H9 (cell line): ENCODE data around the gene MIER2. TPM values are rescaled to one million over a fixed set of nuclear protein-coding genes. Genes with fewer than 3 reads are reported as not detected.

Experiments used
- DNase-seq: peaks from one replicate; pipeline ENCODE4 v3.0.0-alpha.2; 2017
- H2AFZ ChIP-seq: one replicate; pipeline ENCODE4 v1.6.1; 2013; ENCODE audit warnings: mild to moderate bottlenecking, low read length, control low read depth, moderate library complexity
- H2AK5ac ChIP-seq: 2 replicates; pipeline ENCODE4 v1.6.1; 2013; ENCODE audit warnings: low read length, control low read depth, mixed read lengths; ENCODE audit not compliant: insufficient read length
- H2BK120ac ChIP-seq: one replicate; pipeline ENCODE4 v1.6.1; 2013; ENCODE audit warnings: low read depth, mild to moderate bottlenecking, low read length, control low read depth, inconsistent platforms; ENCODE audit not compliant: poor library complexity, severe bottlenecking
- H2BK12ac ChIP-seq: 2 replicates; pipeline ENCODE4 v1.6.1; 2013; ENCODE audit warnings: low read length, control low read depth, mixed read lengths, low read depth; ENCODE audit not compliant: insufficient read length
- H2BK15ac ChIP-seq: 2 replicates; pipeline ENCODE4 v1.6.1; 2013; ENCODE audit warnings: low read depth, low read length, control low read depth
- H2BK20ac ChIP-seq: one replicate; pipeline ENCODE4 v1.6.1; 2013; ENCODE audit warnings: low read depth, mild to moderate bottlenecking, low read length, control low read depth, inconsistent platforms; ENCODE audit not compliant: poor library complexity, severe bottlenecking
- H2BK5ac ChIP-seq: 2 replicates; pipeline ENCODE4 v1.6.1; 2013; ENCODE audit warnings: low read length, control low read depth, mixed read lengths; ENCODE audit not compliant: insufficient read length
- H3K14ac ChIP-seq: 2 replicates; pipeline ENCODE4 v1.6.1; 2013; ENCODE audit warnings: low read length, control low read depth; ENCODE audit not compliant: insufficient read depth
- H3K18ac ChIP-seq: 2 replicates; pipeline ENCODE4 v1.6.1; 2013; ENCODE audit warnings: low read depth, mild to moderate bottlenecking, mixed read lengths, low read length, control low read depth; ENCODE audit not compliant: insufficient read length
- H3K23ac ChIP-seq: 2 replicates; pipeline ENCODE4 v1.6.1; 2013; ENCODE audit warnings: low read length, control low read depth, mixed read lengths, low read depth; ENCODE audit not compliant: insufficient read length
- H3K23me2 ChIP-seq: 2 replicates; pipeline ENCODE4 v1.6.1; 2013; ENCODE audit warnings: low read depth, mild to moderate bottlenecking, mixed read lengths, low read length, control low read depth; ENCODE audit not compliant: insufficient read length, poor library complexity, severe bottlenecking
- H3K27ac ChIP-seq: 2 replicates; pipeline ENCODE4 v1.5.1; 2013; ENCODE audit warnings: low read length, control low read depth, mixed read lengths, low read depth; ENCODE audit not compliant: insufficient read length
- H3K27me3 ChIP-seq: 2 replicates; pipeline ENCODE4 v1.6.1; 2013; ENCODE audit warnings: low read length, control low read depth, inconsistent platforms; ENCODE audit not compliant: insufficient read depth
- H3K4ac ChIP-seq: 2 replicates; pipeline ENCODE4 v1.6.1; 2013; ENCODE audit warnings: low read depth, mild to moderate bottlenecking, control low read depth, inconsistent platforms, low read length, moderate library complexity
- H3K4me1 ChIP-seq: 2 replicates; pipeline ENCODE4 v1.6.1; 2013; ENCODE audit warnings: low read length, control low read depth, inconsistent platforms; ENCODE audit not compliant: insufficient read depth
- H3K4me2 ChIP-seq: 2 replicates; pipeline ENCODE4 v1.6.1; 2013; ENCODE audit warnings: low read length, control low read depth, mixed read lengths; ENCODE audit not compliant: insufficient read length, insufficient read depth
- H3K56ac ChIP-seq: 2 replicates; pipeline ENCODE4 v1.6.1; 2013; ENCODE audit warnings: low read depth, mild to moderate bottlenecking, mixed read lengths, low read length, control low read depth; ENCODE audit not compliant: insufficient read length
- H3K79me1 ChIP-seq: 2 replicates; pipeline ENCODE4 v1.6.1; 2013; ENCODE audit warnings: low read depth, mild to moderate bottlenecking, moderate library complexity, low read length, control low read depth, inconsistent platforms; ENCODE audit not compliant: insufficient read depth, poor library complexity, severe bottlenecking
- H3K79me2 ChIP-seq: 2 replicates; pipeline ENCODE4 v1.6.1; 2013; ENCODE audit warnings: low read length, control low read depth, inconsistent platforms; ENCODE audit not compliant: insufficient read depth
- H3K9ac ChIP-seq: 2 replicates; pipeline ENCODE4 v1.6.1; 2013; ENCODE audit warnings: low read length, control low read depth, mixed read lengths; ENCODE audit not compliant: insufficient read length; ENCODE audit errors: extremely low read depth
- H3K9me3 ChIP-seq: one replicate; pipeline ENCODE4 v1.6.1; 2013; ENCODE audit warnings: low read depth, low read length, inconsistent platforms; ENCODE audit not compliant: control insufficient read depth
- H3T11ph ChIP-seq: one replicate; pipeline ENCODE4 v1.6.1; 2013; ENCODE audit warnings: mild to moderate bottlenecking, low read length, control low read depth, inconsistent platforms
- H4K20me1 ChIP-seq: one replicate; pipeline ENCODE4 v1.6.1; 2013; ENCODE audit not compliant: control insufficient read depth, insufficient read length, insufficient read depth
- H4K5ac ChIP-seq: 2 replicates; pipeline ENCODE4 v1.6.1; 2013; ENCODE audit warnings: low read depth, mild to moderate bottlenecking, mixed read lengths, low read length, control low read depth; ENCODE audit not compliant: insufficient read length
- H4K8ac ChIP-seq: replicated peaks from 2 replicates; pipeline ENCODE4 v1.6.1; 2013; ENCODE audit warnings: low read length, control low read depth, mixed read lengths, low read depth; ENCODE audit not compliant: insufficient read length
- H4K91ac ChIP-seq: 2 replicates; pipeline ENCODE4 v1.6.1; 2013; ENCODE audit warnings: low read depth, mild to moderate bottlenecking, moderate library complexity, mixed read lengths, low read length, control low read depth; ENCODE audit not compliant: insufficient read length
- H3K27ac Mint-ChIP-seq, 3 experiments: 2 replicates in 2 of 3; 3 replicates in 1 of 3; pipeline ENCODE4 v1.8.0; 2020 to 2021; ENCODE audit warnings: mixed read lengths in 3 of 3, mild to moderate bottlenecking in 1 of 3, moderate library complexity in 1 of 3
- H3K27me3 Mint-ChIP-seq: 2 replicates; pipeline ENCODE4 v1.8.0; 2021; ENCODE audit warnings: low read depth, mild to moderate bottlenecking, moderate library complexity, mixed read lengths
- H3K36me3 Mint-ChIP-seq, 3 experiments: 2 replicates in 2 of 3; 3 replicates in 1 of 3; pipeline ENCODE4 v1.8.0; 2020 to 2021; ENCODE audit warnings: low read depth in 3 of 3, mixed read lengths in 3 of 3; ENCODE audit not compliant: insufficient read depth in 1 of 3
- H3K4me1 Mint-ChIP-seq, 2 experiments: 2 replicates each; pipeline ENCODE4 v1.8.0; 2020; ENCODE audit warnings: mixed read lengths in 2 of 2
- H3K4me3 Mint-ChIP-seq, 2 experiments: 2 replicates in 1 of 2; 3 replicates in 1 of 2; pipeline ENCODE4 v1.8.0; 2020 to 2021; ENCODE audit warnings: mild to moderate bottlenecking in 2 of 2, mixed read lengths in 2 of 2, moderate library complexity in 1 of 2
- H3K9me3 Mint-ChIP-seq, 2 experiments: 2 replicates in 1 of 2; 3 replicates in 1 of 2; pipeline ENCODE4 v1.8.0; 2020; ENCODE audit warnings: mild to moderate bottlenecking in 2 of 2, mixed read lengths in 2 of 2, moderate library complexity in 1 of 2
- CTCF ChIP-seq: fragments of 200-600 bp; sonication (generic); conservative IDR thresholded peaks from 3 replicates; pipeline ENCODE4 v1.8.0; 2021; ENCODE audit warnings: antibody characterized with exemption, mild to moderate bottlenecking
- WGBS: extraction: QIAGEN DNeasy Blood & Tissue Kit; methylation state at CpG from one replicate; pipeline ENCODE4 v1.1.7; 2013; ENCODE audit warnings: missing lambda C conversion rate, low lambda C conversion rate, mixed read lengths; ENCODE audit not compliant: insufficient read length; ENCODE audit errors: extremely low coverage; 5-methylcytosine and 5-hydroxymethylcytosine counted together
- total RNA-seq: library from RNA; stranded (reverse); gene quantifications from 2 replicates; pipeline ENCODE4 v1.2.1, GENCODE V29; 2021

The MIER2 gene
- total RNA-seq, 1 experiment from 2014 or later = 60.5 TPM

DNA sequence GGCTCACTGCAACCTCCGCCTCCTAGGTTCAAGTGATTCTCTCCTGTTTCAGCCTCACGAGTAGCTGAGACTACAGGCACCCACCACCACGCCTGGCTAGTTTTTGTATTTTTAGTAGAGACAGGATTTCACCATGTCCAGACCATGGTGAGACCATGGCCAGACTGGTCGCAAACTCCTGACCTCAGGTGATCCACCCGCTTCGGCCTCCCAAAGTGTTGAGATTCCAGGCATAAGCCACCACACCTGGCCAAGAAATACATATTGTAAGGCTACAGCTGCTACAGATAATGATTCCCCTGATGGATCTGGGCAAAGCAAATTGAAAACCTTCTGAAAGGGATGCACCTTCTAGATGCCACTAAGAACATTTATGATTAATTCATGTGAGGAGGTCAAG lies 71.2 kb downstream of the MIER2 start:
- Histone ChIP-seq H3K9me3 (no peaks in the 10 kb centered on the region), H3K56ac (no peak overlapping the region), H2AK5ac (no peak overlapping the region), H3K79me1 (no peaks in the 10 kb centered on the region), H2BK20ac (no peak overlapping the region), H3K23ac (no peak overlapping the region), H3K27ac (no peak overlapping the region), H3K4me1 (peaks cover 5% of the 10 kb centered on the region), H3K18ac (no peak overlapping the region), H2BK12ac (no peak overlapping the region), H2AFZ (no peak overlapping the region), H3K4ac (no peak overlapping the region), H4K20me1 (no peaks in the 10 kb centered on the region), H4K5ac (no peak overlapping the region), H3K79me2 (no peaks in the 10 kb centered on the region), H3K23me2 (no peaks in the 10 kb centered on the region), H2BK15ac (no peak overlapping the region), H3K4me2 (no peak overlapping the region), H4K91ac (no peak overlapping the region), H2BK5ac (no peak overlapping the region), H3K9ac (no peak overlapping the region), H3K27me3 (no peaks in the 10 kb centered on the region), H3K14ac (no peak overlapping the region), H4K8ac (no peak overlapping the region), H3T11ph (no peak overlapping the region), H2BK120ac (no peak overlapping the region)
- Mint-ChIP-seq H3K27ac (no peak overlapping the region), H3K27me3 (peaks cover 13% of the 10 kb centered on the region), H3K4me3 (no peak overlapping the region), H3K4me1 (peaks cover 13 to 14% of the 10 kb centered on the region in 2 experiments), H3K36me3 (peaks cover 0 to 2% (median 0%) of the 10 kb centered on the region in 3 experiments; a peak in 3 of 7 replicates), H3K9me3 (no peaks in the 10 kb centered on the region)
- TF ChIP-seq CTCF = no peak
- no peak for DNase-seq
- no CpG with 5 or more reads among the region's 6 CpGs for WGBS
